ENCODE measurements around the gene PRMT9. TPM values are rescaled to one million over a fixed set of nuclear protein-coding genes. Genes with fewer than 3 reads are reported as not detected.

PRMT9 gene
- polyA plus RNA-seq, 3 donors = 26.9 to 30.5 (median 27.4) TPM

Other genes starting within 250 kb of the PRMT9 start
- gene EDNRA, start 203.1 kb downstream of the PRMT9 start, polyA plus RNA-seq (ENCODE audit: insufficient read length in 3 of 3) = 10 to 100 TPM; 86.5 to 97.8 (median 95.8) TPM
- gene TMEM184C, start 66.8 kb downstream of the PRMT9 start, polyA plus RNA-seq (ENCODE audit: insufficient read length in 3 of 3) = 10 to 100 TPM; 54.1 to 57.1 (median 56.0) TPM
- 10 to 100 TPM; 18.7 to 21.8 (median 21.2) TPM for gene ARHGAP10, start 47.9 kb upstream of the PRMT9 start, polyA plus RNA-seq (ENCODE audit: insufficient read length in 3 of 3)

Measured in right renal cortex interstitium (tissue), 3 donors.